Uterus (tissue), 4 donors: ENCODE results near the gene IGF1R. TPM values are rescaled to one million over a fixed set of nuclear protein-coding genes. Genes with fewer than 3 reads are reported as not detected.

ENCODE experiments used
- DNase-seq, 2 donors: peaks; one replicate each; pipeline ENCODE4 v3.0.0-alpha.2; 2019 to 2020
- H3K27ac ChIP-seq, 2 donors: fragments of 200-600 bp; sonication (generic); 1 replicate in 1 of 2; 2 replicates in 1 of 2; pipeline ENCODE4 v1.5.1; 2016 to 2018
- H3K27me3 ChIP-seq, 2 donors: fragments of 200-600 bp; sonication (generic); one replicate each; pipeline ENCODE4 v1.5.1; 2018 to 2019; ENCODE audit warnings: control low read depth in 1 of 2
- H3K36me3 ChIP-seq, 2 donors: fragments of 200-600 bp; sonication (generic); one replicate each; pipeline ENCODE4 v1.5.1; 2019; ENCODE audit warnings: control low read depth in 1 of 2
- H3K4me1 ChIP-seq, 2 donors: fragments of 200-600 bp; sonication (generic); one replicate each; pipeline ENCODE4 v1.5.1; 2018 to 2019; ENCODE audit warnings: control low read depth in 1 of 2
- H3K4me3 ChIP-seq, 2 donors: fragments of 200-600 bp; sonication (generic); 1 replicate in 1 of 2; 2 replicates in 1 of 2; pipeline ENCODE4 v1.5.1; 2018 to 2019; ENCODE audit warnings: mild to moderate bottlenecking in 1 of 2
- H3K9me3 ChIP-seq, 2 donors: fragments of 200-600 bp; sonication (generic); one replicate each; pipeline ENCODE4 v1.5.1; 2019; ENCODE audit warnings: control low read depth in 1 of 2
- POLR2A ChIP-seq, 2 donors: fragments of 450-650 bp; IDR thresholded peaks; one replicate each; pipeline ENCODE4 v1.6.1; 2016; ENCODE audit warnings: antibody characterized with exemption in 2 of 2, mild to moderate bottlenecking in 1 of 2, moderate library complexity in 1 of 2
- intact Hi-C: fragments of 100-400 bp; cut with DNase I; formaldehyde crosslinking; loops from one replicate; pipeline ENCODE4 v1.15.1; 2023; ENCODE audit warnings: low total_unique reads
- total RNA-seq, 4 donors: library from RNA; depleted of rRNA in 3 of 4; stranded (reverse); fragments of >200 nt in 3 of 4; gene quantifications; one replicate each; pipeline versions ENCODE4 v1.1.0 to v1.2.4, GENCODE V29; 2014 to 2023
- TF ChIP-seq, protein P1 (sequence below), 4 experiments: fragments of 200-600 bp in 2 of 4; fragments of 450-650 bp in 2 of 4; sonication (generic) in 2 of 4; IDR thresholded peaks; one replicate each; pipeline ENCODE4 v1.5.1; 2016 to 2019; ENCODE audit warnings: antibody characterized with exemption in 4 of 4, mild to moderate bottlenecking in 2 of 4, moderate library complexity in 1 of 4
- donor health status: DM: yes; HTN: yes; CAD: no.

IGF1R gene
- total RNA-seq, 4 donors from 2014 or later, result 30.0 to 95.2 (median 57.5) TPM

DNA sequence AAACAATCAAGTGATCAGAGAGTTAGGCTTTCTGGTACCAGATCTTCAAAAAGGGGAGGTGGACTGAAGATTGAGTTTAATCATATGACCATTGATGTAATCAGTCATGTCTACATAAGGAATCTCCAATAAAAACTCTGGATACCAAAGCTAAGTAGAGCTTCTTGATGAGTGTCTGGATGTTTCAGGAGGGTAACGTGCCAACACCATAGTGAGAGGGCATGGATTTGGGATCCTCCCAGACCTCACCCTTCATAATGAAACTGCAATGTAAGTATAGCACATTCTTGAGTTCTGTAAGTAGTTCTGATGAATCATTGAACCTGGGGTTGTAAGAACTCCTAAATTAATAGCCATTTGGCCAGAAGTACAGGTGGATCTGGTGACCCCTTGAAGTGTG is 337.9 kb downstream of the IGF1R start:
- Histone ChIP-seq H3K27ac (no peak overlapping the region), H3K27me3 (no peaks in the 10 kb centered on the region), H3K36me3 (no peaks in the 10 kb centered on the region), H3K4me3 (no peak overlapping the region), H3K9me3 (no peaks in the 10 kb centered on the region), H3K4me1 (no peaks in the 10 kb centered on the region)
- intact Hi-C loops, result no loop called here
- no peak for TF ChIP-seq POLR2A (IDR thresholded peaks at IDR 0.05)
- TF ChIP-seq, protein P1, sequence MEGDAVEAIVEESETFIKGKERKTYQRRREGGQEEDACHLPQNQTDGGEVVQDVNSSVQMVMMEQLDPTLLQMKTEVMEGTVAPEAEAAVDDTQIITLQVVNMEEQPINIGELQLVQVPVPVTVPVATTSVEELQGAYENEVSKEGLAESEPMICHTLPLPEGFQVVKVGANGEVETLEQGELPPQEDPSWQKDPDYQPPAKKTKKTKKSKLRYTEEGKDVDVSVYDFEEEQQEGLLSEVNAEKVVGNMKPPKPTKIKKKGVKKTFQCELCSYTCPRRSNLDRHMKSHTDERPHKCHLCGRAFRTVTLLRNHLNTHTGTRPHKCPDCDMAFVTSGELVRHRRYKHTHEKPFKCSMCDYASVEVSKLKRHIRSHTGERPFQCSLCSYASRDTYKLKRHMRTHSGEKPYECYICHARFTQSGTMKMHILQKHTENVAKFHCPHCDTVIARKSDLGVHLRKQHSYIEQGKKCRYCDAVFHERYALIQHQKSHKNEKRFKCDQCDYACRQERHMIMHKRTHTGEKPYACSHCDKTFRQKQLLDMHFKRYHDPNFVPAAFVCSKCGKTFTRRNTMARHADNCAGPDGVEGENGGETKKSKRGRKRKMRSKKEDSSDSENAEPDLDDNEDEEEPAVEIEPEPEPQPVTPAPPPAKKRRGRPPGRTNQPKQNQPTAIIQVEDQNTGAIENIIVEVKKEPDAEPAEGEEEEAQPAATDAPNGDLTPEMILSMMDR (IDR thresholded peaks at IDR 0.05), result no peak
- no peak for DNase-seq

DNA sequence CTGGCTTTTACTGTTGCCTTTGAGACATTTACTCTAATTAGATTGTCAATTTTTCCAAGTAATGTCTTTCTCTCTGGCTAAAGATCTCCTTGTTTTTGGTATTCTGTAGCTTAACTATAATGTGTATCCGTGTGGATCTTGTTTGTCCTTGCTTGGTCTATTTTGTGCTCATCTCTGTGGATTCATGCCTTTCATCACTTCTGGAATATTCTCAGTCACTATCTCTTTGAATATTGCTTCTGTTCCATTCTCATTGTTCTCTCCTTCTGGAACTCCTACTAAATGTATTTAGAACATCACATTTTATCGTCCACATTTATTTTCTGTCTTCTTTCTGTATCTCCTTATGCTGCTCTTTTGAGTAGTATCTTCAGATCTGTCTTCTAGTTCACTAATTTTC is 346.6 kb downstream of the IGF1R start:
- Histone ChIP-seq H3K4me1 (no peaks in the 10 kb centered on the region), H3K27me3 (no peaks in the 10 kb centered on the region), H3K27ac (no peak overlapping the region), H3K9me3 (no peaks in the 10 kb centered on the region), H3K36me3 (no peaks in the 10 kb centered on the region), H3K4me3 (no peak overlapping the region)
- TF ChIP-seq, protein P1 (IDR thresholded peaks at IDR 0.05), result no peak
- TF ChIP-seq POLR2A (IDR thresholded peaks at IDR 0.05), result no peak
- no peak for DNase-seq
- intact Hi-C loops, result no loop called here

DNA sequence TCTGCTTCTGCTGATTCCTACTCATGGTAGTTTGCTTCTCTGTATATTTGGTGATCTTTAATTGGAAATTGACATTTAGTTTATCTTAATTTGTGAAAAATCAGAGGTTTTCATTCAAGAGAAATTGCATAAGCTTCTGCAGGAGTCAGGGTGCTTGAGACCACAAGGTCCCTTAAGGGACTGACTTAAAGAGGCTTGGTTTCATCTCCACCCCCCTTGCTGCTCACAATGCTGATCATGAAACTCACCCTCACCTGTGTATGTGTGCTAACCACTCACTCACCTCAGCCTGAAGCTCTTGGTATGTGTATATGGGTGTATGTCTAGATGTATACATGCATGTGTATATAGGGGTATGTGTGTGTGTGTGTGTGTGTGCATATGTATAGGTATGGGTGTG is 347.8 kb downstream of the IGF1R start:
- DNase-seq, result no peak
- Histone ChIP-seq H3K4me3 (no peak overlapping the region), H3K4me1 (no peaks in the 10 kb centered on the region), H3K9me3 (no peaks in the 10 kb centered on the region), H3K36me3 (no peaks in the 10 kb centered on the region), H3K27me3 (no peaks in the 10 kb centered on the region), H3K27ac (no peak overlapping the region)
- TF ChIP-seq, protein P1 (IDR thresholded peaks at IDR 0.05), result no peak
- TF ChIP-seq POLR2A (IDR thresholded peaks at IDR 0.05), result no peak
- intact Hi-C loops, result no loop called here

DNA sequence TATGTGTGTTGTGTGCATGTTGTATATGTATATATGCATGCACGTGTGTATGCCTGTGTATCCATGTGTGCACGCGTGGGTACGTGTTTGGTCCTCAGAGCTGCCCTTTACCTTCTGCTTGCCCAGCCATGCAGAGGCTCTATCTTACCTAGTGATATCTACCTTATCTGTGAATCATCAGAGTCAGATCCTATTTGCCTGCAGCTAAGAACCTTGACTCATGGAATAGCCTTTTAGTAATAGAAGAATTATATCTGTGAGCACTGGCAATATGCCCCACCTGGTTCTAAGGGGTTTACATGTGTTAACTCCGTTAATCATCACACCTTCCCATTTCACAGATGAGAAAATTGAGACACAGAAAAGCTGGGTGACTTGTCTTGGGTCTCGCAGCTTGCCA is 348.3 kb downstream of the IGF1R start:
- H3K27me3 ChIP-seq, result no peaks in the 10 kb centered on the region
- no peak for TF ChIP-seq POLR2A (IDR thresholded peaks at IDR 0.05)
- TF ChIP-seq, protein P1 (IDR thresholded peaks at IDR 0.05), result no peak

DNA sequence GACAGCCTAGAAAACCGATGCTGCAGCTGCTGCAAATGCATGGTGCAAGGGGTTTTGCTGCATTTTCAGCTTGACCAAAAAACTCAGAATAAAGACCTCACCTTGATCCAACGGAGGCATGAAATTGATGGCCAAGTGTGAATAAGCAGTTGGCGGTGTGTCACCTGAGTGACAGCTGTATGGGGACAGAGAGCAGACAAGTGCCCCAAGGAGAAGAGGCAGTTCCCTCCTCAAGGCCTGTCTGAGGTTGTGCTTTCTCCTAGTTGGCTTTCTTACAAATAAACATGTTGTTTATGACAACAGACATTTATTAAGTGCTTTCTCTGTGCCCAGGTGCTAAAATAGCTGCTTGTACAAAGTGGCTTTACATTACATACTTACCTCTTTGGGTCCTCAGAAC is 349.0 kb downstream of the IGF1R start:
- H3K9me3 ChIP-seq, result no peaks in the 10 kb centered on the region
- TF ChIP-seq, protein P1 (IDR thresholded peaks at IDR 0.05), result no peak
- TF ChIP-seq POLR2A (IDR thresholded peaks at IDR 0.05), result no peak
- H3K4me3 ChIP-seq, result no peak overlapping the region
- H3K27ac ChIP-seq, result no peak overlapping the region
- H3K27me3 ChIP-seq, result no peaks in the 10 kb centered on the region
- intact Hi-C loops, result no loop called here
- H3K36me3 ChIP-seq, result no peaks in the 10 kb centered on the region
- DNase-seq, result no peak
- H3K4me1 ChIP-seq, result no peaks in the 10 kb centered on the region

More for the DNA sequence above, 348.3 kb downstream of the IGF1R start:
- no peak overlapping the region for H3K4me3 ChIP-seq
- intact Hi-C loops, result no loop called here
- H3K4me1 ChIP-seq, result no peaks in the 10 kb centered on the region
- no peak overlapping the region for H3K27ac ChIP-seq
- H3K9me3 ChIP-seq, result no peaks in the 10 kb centered on the region
- H3K36me3 ChIP-seq, result no peaks in the 10 kb centered on the region
- DNase-seq, result no peak
